NCI-H345 treated with DMSO at 0.1 percent for 48 hours (cell line): ENCODE data around the gene TULP1.
A peak's percentile ranks its signal among the peaks of the same experiment; 100 is the strongest.

Experiments used
- DNase-seq: peaks from one replicate; lab custom pipeline; 2025; ENCODE audit not compliant: unreplicated experiment; lab: John Stamatoyannopoulos, UW

TULP1 gene

DNA sequence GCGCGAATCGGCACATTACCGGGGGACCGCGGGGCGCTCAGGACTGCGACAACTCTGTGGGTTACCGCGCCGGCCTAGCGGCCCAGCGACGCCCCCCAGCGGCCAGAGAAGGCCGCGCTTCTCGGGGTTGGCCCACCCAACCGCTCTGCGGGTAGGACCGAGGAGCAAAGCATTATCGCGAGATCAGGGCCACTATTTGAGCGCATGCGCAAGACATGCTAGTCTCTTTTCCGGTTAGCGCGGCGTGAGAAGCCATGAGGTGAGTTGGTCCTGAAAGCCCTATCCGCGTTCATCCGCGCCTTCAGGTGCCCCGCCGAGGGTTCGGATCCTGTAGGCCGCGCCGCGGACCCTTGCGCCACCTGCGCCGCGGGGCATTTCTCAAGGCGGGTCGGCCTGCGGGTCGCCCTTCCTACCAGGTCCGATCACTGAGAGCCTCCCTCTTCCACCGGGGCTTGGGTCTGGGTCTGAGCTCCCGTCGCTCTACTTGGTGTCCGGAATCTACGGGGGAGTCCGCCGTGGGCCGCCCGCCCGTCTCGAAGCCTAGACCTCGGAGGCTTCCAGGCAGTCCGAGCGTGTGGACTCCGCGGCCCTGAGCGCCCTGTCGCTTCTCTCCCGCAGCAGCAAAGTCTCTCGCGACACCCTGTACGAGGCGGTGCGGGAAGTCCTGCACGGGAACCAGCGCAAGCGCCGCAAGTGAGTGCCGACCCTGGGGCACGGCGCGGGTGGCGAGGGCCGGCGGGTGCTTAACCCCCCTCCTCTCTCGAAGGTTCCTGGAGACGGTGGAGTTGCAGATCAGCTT lies 44.3 kb downstream of the TULP1 start, which contains the start of gene RPL10A:
Gene RPL10A (plus strand): TSS at position 221 of the 799 bp plus-strand sequence. CDS start 34 bp downstream, at position 255.
- DNase-seq, result peak; percentile 82

- DNase-seq, result no peak
Observed at GRCh38 chr6:35465646-35466045, 47.0 kb downstream of the TULP1 start.

GRCh38 chr6:35463292-35463691 lies 49.4 kb downstream of the TULP1 start:
- DNase-seq, result no peak

GRCh38 chr6:35461270-35461669 lies 51.4 kb downstream of the TULP1 start:
- DNase-seq, result no peak

DNA sequence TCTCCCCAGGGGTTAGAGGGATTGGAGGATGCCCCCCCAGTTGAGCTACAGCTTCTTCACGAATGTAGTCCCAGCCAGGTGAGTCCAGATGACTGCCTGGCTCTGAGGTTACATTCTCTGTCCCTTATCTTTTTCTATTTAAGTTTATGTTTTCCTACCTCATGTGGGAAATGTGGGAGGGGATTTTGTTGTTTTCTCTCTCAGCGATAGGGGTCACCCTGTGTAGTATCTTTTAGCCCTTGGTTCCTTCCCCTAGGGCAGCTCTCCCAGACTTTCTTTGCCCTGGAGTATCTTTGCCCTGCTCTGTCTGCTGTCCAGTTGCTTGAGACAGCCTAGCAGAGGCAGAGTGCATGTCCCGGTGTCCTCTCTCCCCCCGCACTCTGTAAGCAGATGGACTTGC lies 54.8 kb downstream of the TULP1 start:
- no peak for DNase-seq

GRCh38 chr6:35454391-35455110 lies 58.1 kb downstream of the TULP1 start:
- DNase-seq, result no peak

DNA sequence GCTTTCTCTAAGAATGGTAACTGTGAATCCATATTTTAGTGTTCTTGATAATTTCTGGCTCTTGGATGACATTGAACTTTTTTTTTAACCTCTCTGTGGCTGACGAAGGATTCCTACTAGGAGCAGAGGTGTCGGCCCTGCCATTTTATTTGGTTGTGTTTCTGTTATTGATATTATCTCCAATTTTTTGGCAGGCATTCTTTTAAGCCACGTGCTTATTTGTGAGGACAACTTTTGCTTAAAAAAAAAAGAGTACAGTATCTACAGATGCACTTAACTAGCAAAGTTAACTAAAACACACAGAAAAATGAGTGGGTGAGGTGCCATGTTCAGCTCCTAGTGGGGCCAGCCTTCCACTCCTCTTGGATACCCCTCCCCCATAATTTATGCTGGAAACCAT lies 59.5 kb downstream of the TULP1 start:
- no peak for DNase-seq

DNA sequence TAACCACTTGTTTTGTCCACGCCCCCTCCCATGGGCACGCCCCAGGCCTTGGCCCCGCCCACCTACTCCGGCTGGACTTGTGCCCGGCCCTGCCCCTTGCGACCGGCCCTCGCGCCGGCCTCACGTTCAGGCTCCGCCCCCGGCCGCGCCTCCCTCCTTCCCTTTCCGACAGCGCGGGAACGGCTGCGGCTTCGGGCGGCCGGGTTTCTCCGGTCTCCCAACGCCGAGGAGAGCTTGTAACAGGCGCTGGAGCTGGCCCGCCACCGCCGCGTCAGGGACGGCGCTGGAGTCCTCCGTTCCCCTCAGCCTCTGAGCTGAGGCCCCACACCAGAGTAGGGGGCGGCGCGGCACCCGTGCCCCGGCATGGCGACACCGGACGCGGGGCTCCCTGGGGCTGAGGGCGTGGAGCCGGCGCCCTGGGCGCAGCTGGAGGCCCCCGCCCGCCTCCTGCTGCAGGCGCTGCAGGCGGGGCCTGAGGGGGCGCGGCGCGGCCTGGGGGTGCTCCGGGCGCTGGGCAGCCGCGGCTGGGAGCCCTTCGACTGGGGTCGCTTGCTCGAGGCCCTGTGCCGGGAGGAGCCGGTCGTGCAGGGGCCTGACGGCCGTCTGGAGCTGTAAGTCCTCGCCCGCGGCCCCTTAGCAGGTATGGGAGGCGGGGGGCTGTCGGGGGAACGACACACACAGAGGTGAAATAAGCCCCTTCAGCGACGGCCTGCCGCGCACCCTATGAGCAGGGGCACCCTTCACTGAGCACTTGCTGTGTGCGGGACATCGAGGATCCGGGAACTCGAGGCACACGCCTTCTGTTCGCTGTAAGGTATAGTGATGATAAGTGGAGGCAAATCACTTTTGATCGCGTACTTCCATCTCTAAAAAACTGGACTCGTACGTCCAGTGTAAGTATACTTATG lies 60.3 kb downstream of the TULP1 start, which contains the start of gene FANCE:
Gene FANCE (plus strand): TSS at position 156 of the 908 bp plus-strand sequence. CDS start 208 bp downstream, at position 364.
- peak; percentile 72 for DNase-seq

DNA sequence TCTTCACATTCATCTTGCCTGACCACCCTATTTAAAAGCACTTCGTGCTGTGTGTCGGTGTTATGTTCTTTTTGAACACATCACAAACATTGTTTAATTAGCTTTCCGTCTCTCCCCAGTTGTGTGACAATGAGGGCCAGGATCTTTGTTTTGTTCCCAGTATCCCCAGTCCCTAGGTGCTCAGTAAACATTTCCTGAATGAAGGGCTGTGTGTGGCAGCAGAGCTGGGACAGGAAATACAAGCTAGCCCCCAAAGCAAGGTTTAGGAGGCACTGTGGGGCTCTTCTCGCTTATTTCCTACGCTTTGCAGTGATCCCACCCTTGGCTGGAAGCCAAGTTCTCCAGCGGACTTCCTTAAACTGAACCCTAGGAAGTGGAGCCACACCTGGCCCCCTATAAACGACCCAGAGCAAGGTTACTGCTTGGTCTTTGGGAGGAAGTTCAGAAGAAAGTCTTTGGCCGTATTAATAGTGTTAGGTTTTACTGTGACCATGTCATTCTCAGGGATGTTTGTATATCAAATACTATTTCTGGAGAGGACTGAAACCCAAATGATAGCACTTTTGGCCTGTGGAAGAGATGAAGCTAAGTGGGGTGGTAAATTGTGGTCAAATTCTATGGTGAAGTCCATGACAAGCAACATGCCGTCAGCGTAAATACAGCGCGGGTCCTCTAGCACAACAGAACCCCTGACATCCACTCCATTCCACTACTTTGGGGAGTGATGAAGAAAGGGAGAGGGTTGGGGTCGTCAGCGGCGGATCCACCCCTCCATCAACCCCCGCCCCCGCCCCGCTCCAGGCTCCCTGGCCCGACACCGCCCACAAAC lies 61.1 kb downstream of the TULP1 start:
- DNase-seq, result no peak

DNA sequence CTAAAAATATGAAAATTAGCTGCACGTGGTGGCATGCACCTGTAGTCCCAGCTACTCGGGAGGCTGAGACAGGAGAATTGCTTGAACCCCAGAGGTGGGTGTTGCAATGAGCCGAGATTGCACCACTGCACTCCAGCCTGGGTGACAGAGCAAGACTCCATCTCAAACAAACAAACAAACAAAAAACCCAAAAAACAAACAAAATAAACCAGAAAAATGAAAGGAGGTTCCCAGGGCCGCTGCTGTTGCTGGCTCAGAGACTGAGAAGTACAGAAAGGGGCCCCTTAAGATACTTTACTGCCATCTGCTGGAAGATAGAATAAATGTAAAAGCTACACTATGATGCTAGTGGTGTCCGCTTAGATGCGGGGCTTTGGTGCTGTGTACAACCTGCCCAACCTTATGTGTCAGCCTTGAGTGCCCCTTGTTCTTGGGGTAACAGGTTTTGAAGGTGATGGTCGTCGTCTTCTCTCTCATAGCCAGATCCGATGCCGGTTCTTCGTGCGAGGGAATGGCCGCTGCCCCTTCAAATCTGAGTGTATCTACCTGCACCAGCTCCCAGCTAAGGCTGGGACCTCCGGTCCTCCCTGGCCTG lies 63.3 kb downstream of the TULP1 start:
- DNase-seq, result peak; percentile 80

GRCh38 chr6:35448191-35448590 lies 64.5 kb downstream of the TULP1 start:
- no peak for DNase-seq
